Measurements from ENCODE around the gene DACT3.

GRCh38 chr19:46598372-46598917, 62.5 kb downstream of the DACT3 start:
- TF ChIP-seq POLR2AphosphoS5 (IDR thresholded peaks at IDR 0.05; ENCODE audit: low read depth, low read length) (no peak), POLR2A (IDR thresholded peaks at IDR 0.05; ENCODE audit: low read depth, low read length) (no peak)
